Activated CD4-positive, alpha-beta T cell treated with anti-CD3 and anti-CD28 coated beads for 36 hours (primary cell): ENCODE measurements around the gene ARMH2. TPM values are rescaled to one million over a fixed set of nuclear protein-coding genes. Genes with fewer than 3 reads are reported as not detected.

Source experiments
- ATAC-seq: fragments of 200-7000 bp; cut with Tn5 transposase; one replicate; pipeline ENCODE4 v1.10.0; 2021; ENCODE audit warnings: mild to moderate bottlenecking, moderate library complexity
- CTCF ChIA-PET: fragments of 350-600 bp; sonication (Branson Sonifier 250); formaldehyde crosslinking; loops from one replicate; lab custom pipeline; 2021; ENCODE audit warnings: antibody characterized with exemption; lab: Charles Lee
- POLR2A ChIA-PET: fragments of 350-600 bp; sonication (Branson Sonifier 250); formaldehyde crosslinking; loops from one replicate; lab custom pipeline; 2021; ENCODE audit warnings: antibody characterized with exemption, inconsistent platforms; lab: Charles Lee
- DNase-seq: peaks from one replicate; pipeline ENCODE4 v3.0.0-alpha.2; 2020
- H3K27ac Mint-ChIP-seq: one replicate; pipeline ENCODE4 v1.8.0; 2021; ENCODE audit warnings: mixed read lengths
- H3K27me3 Mint-ChIP-seq: one replicate; pipeline ENCODE4 v1.8.0; 2021; ENCODE audit warnings: mixed read lengths
- H3K36me3 Mint-ChIP-seq: one replicate; pipeline ENCODE4 v1.8.0; 2021; ENCODE audit warnings: low read depth, mixed read lengths
- H3K4me1 Mint-ChIP-seq: one replicate; pipeline ENCODE4 v1.8.0; 2021; ENCODE audit warnings: mixed read lengths
- H3K4me3 Mint-ChIP-seq: one replicate; pipeline ENCODE4 v1.8.0; 2021; ENCODE audit warnings: mild to moderate bottlenecking, moderate library complexity, mixed read lengths
- H3K9me3 Mint-ChIP-seq: one replicate; pipeline ENCODE4 v1.8.0; 2021; ENCODE audit warnings: low read depth, mixed read lengths
- intact Hi-C, 2 experiments: fragments of 100-400 bp; cut with DNase I in 1 of 2; cut with micrococcal nuclease in 1 of 2; formaldehyde crosslinking; loops; one replicate each; pipeline versions ENCODE4 v1.14.2 to v1.15.1; 2022 to 2024; cut with DNase I, micrococcal nuclease
- total RNA-seq, 2 experiments: library from RNA; stranded (reverse); gene quantifications; one replicate each; pipeline ENCODE4 v1.2.3, GENCODE V29; 2021

ARMH2 gene
- total RNA-seq, 2 experiments from 2014 or later = not detected

DNA sequence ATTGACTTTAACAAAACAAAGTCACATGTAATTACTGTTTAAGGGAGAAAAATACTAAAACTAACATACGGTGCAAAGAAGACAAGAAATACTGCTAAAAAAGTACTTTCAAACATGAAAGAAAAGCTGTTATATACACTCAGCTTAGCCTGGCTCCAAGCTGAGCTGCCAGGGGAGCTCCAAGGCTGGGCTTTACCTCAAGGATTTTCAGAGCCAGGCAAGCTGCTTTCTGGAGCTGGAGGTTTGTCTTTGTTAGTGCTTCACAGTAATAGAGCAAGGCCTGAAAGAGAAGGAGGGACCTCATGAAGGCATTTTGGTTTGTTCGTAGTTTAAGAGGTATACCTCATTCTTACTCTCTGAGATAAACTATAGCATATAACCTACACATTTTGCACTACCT lies 19.6 kb upstream of the ARMH2 start:
- peaks cover 29% of the 10 kb centered on the region for H3K36me3 Mint-ChIP-seq
- no peaks in the 10 kb centered on the region for H3K27me3 Mint-ChIP-seq
- H3K4me3 Mint-ChIP-seq = no peak overlapping the region
- DNase-seq (no peak), ATAC-seq (no peak)
- no peaks in the 10 kb centered on the region for H3K9me3 Mint-ChIP-seq
- ChIA-PET CTCF (no interaction called here), POLR2A (no interaction called here)
- intact Hi-C loops = no loop called here
- no peak overlapping the region for H3K27ac Mint-ChIP-seq
- peaks cover 3% of the 10 kb centered on the region for H3K4me1 Mint-ChIP-seq

DNA sequence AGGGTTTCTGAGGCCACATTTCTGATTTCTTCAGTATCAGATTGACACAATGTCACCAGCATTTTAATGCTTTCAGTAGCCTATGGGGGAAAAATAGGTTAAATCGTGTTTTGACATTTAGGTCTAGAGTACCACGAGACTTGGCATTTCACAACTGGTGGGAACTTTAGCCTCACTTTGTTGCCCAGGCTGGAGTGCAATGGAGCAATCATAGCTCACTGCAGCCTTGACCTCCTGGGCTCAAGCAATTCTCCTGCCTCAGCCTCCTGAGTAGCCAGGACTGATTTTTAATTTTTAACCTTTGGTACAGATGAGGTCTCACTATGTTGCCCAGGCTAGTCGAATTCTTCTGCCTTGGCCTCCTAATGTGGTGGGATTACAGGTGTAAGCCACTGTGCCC lies 11.0 kb upstream of the ARMH2 start:
- H3K27ac Mint-ChIP-seq = no peak overlapping the region
- DNase-seq = no peak
- peaks cover 23% of the 10 kb centered on the region for H3K36me3 Mint-ChIP-seq
- H3K4me3 Mint-ChIP-seq = no peak overlapping the region
- ChIA-PET CTCF (no interaction called here), POLR2A (no interaction called here)
- H3K4me1 Mint-ChIP-seq = no peaks in the 10 kb centered on the region
- no peak for ATAC-seq
- H3K9me3 Mint-ChIP-seq = no peaks in the 10 kb centered on the region
- no peaks in the 10 kb centered on the region for H3K27me3 Mint-ChIP-seq
- intact Hi-C loops = no loop called here

DNA sequence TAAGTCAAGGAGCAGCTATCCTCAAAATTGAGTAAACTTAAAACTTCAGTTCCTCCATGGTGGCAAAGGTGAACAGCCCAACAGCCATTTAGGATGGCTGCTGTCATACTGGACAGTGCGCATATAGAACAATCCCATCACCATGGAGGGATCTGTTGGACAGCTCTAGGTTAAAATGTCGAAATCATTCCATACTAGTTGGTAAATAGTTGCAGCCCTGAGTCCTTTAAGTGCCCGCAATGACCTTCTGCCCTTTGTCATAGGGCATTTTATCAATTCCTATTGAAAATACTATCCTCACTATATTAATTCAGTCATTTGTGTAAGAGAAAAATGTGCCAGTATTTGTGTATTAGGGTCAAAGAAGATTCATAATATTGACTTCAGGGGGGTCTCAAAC lies 8.9 kb upstream of the ARMH2 start:
- intact Hi-C loops = no loop called here
- POLR2A ChIA-PET = no interaction called here
- ATAC-seq (no peak), DNase-seq (no peak)
- no peak overlapping the region for H3K4me3 Mint-ChIP-seq
- no peaks in the 10 kb centered on the region for H3K9me3 Mint-ChIP-seq
- CTCF ChIA-PET = interaction anchor here (0.5 to 1.7 kb wide), 2 partner anchors 11 to 118 kb away, joined by 3 to 4 read pairs; no protein-coding TSS in a partner anchor
- H3K36me3 Mint-ChIP-seq = peaks cover 27% of the 10 kb centered on the region
- H3K27me3 Mint-ChIP-seq = no peaks in the 10 kb centered on the region
- no peaks in the 10 kb centered on the region for H3K4me1 Mint-ChIP-seq
- no peak overlapping the region for H3K27ac Mint-ChIP-seq

DNA sequence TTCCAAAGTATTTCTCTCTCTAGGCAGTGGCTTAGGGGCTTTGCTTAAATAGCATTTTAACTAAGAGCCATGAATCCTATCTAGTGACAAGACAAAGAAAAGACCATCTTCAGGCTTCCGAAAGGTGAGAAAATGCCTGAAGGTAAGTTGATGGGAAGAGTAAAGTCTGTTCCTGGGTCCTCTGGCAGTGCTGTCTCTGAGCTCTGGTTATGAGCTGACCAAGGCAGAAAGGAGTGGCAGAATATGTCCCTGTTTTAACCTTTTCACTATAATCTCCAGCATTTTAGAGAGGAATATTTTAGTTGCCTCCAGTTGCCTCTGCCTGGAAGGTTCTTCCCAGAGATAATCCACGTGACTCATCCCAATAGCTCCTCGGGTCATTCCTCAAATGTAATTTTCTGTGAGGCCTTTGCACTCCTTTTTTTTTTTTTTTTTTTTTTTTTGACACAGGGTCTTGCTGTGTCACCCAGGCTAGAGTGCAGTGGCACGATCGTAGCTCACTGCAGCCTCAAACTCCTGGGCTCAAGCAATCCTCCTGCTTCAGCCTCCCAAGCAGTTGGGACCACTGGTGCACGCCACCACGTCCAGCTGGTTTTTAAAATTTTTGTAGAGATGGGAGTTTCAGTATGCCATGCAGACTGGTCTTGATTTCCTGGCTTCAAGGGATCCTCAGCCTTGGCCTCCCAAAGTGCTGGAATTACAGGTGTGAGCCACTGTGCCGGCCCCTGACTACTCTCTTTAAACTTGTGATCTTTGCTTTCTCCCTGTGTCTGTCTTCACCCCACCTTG lies 3.7 kb upstream of the ARMH2 start:
- POLR2A ChIA-PET = no interaction called here

DNA sequence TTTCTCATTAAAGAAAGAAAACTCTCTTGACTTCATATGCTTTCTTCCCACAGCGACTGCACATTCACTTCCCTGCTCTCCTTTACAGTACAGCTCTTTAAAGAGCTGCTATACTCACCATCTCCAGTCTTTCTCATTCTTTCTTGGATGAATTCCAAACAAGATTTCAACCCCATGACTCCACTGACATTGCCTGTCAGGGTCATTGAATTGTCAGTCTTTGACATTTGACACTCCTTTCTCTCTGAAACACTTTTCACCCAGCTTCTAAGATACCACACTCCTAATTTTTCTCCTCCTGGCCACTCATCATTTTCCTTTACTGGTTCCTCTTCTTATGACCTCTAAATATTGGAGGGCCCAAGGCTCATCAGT lies 811 bp upstream of the ARMH2 start:
- DNase-seq (no peak), ATAC-seq (no peak)
- H3K9me3 Mint-ChIP-seq = no peaks in the 10 kb centered on the region
- peak overlapping the region; percentile 37 for H3K27ac Mint-ChIP-seq
- H3K36me3 Mint-ChIP-seq = peaks cover 16% of the 10 kb centered on the region
- intact Hi-C loops = loop anchor here in 1 of 2 experiments (5.0 kb wide), 1 partner anchor 273 kb away; no protein-coding TSS in a partner anchor
- CTCF ChIA-PET = no interaction called here
- POLR2A ChIA-PET = no interaction called here
- H3K4me3 Mint-ChIP-seq = no peak overlapping the region
- H3K27me3 Mint-ChIP-seq = no peaks in the 10 kb centered on the region
- H3K4me1 Mint-ChIP-seq = peaks cover 33% of the 10 kb centered on the region

More for the DNA sequence above, 3.7 kb upstream of the ARMH2 start:
- Mint-ChIP-seq H3K4me3 (no peak overlapping the region), H3K9me3 (no peaks in the 10 kb centered on the region), H3K36me3 (peaks cover 24% of the 10 kb centered on the region), H3K27me3 (no peaks in the 10 kb centered on the region), H3K27ac (no peak overlapping the region), H3K4me1 (peaks cover 19% of the 10 kb centered on the region)
- ATAC-seq = no peak
- DNase-seq = no peak
- CTCF ChIA-PET = no interaction called here
- intact Hi-C loops = no loop called here

DNA sequence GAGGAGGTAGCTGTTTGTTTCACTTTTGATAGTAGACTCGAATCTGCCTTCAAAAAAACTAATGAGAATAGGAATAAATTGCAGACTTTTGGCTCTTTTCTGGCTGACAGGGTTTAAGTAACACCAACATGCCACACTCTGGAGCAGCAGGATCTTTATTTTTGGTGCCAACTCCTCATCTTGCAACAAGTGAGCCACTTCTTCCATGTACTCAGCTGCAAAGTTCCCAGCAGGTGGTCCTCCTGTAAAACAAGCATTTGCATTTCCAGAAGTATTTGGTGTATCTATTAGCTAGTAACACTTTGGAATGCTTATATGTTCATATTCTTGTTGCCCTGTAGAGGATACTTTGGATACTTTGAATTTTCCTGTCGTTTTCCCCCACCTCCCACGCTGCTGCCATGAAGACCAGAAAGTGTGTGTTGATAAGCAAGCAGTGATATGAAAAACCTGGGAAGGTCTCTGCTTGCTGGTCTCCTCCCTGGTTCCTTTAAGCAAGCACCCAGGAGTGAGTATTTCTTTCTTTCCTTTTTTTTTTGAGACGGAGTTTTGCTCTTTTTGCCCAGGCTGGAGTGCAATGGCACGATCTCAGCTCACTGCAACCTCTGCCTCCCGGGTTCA lies 1.0 kb downstream of the ARMH2 start:
- intact Hi-C loops = loop anchor here in 1 of 2 experiments (5.0 kb wide), 1 partner anchor 275 kb away; no protein-coding TSS in a partner anchor
- no peaks in the 10 kb centered on the region for H3K9me3 Mint-ChIP-seq
- no peak overlapping the region for H3K4me3 Mint-ChIP-seq
- CTCF ChIA-PET = interaction anchor here (1.0 to 1.6 kb wide), 6 partner anchors 7 to 229 kb away, joined by 3 to 4 read pairs (median 3); no protein-coding TSS in a partner anchor
- no peak for DNase-seq
- no peaks in the 10 kb centered on the region for H3K27me3 Mint-ChIP-seq
- POLR2A ChIA-PET = no interaction called here
- H3K4me1 Mint-ChIP-seq = peaks cover 33% of the 10 kb centered on the region
- H3K36me3 Mint-ChIP-seq = peaks cover 12% of the 10 kb centered on the region
- H3K27ac Mint-ChIP-seq = no peak overlapping the region
- ATAC-seq = no peak

DNA sequence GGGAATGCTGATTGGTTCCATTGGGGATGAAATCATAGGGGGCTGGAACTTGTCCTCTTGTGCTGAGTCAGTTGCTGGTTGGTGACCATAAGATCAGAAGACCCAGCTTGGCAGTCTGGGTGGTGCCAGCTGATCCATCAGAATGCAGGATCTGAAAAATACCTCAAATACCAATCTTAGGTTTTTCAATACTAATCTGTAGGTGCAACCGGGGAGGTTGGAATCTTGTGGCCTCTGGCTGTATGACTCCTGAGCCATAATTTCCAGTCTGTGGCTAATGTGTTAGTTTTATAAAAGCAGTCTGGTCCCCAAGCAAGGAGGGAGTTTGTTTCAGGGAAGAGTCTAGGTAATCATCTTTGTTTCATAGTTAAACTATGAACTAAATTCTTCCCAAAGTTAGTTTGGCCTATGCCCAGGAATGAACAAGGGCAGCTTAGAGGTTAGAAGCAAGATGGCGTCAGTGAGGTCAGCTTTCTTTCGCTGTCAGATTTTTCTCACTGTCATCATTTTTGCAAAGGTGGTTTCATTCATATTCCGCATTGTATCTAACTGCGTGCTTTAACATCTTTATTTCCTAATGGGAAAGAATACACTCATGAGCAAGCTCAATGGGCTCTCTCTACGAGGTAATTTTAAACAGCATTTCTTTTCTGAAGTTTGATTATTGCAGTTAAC lies 2.0 kb downstream of the ARMH2 start:
- H3K9me3 Mint-ChIP-seq = no peaks in the 10 kb centered on the region
- ChIA-PET CTCF (interaction anchor here (1.0 to 1.6 kb wide), 4 partner anchors 8 to 230 kb away, joined by 3 to 4 read pairs (median 4); no protein-coding TSS in a partner anchor), POLR2A (interaction anchor here (0.6 to 0.8 kb wide), 2 partner anchors 12 to 96 kb away, joined by 3 read pairs; no protein-coding TSS in a partner anchor)
- DNase-seq (peak; percentile 25), ATAC-seq (peak; percentile 46)
- intact Hi-C loops = loop anchor here in 1 of 2 experiments (5.0 kb wide), 1 partner anchor 276 kb away; no protein-coding TSS in a partner anchor
- no peaks in the 10 kb centered on the region for H3K27me3 Mint-ChIP-seq
- H3K4me3 Mint-ChIP-seq = no peak overlapping the region
- peaks cover 33% of the 10 kb centered on the region for H3K4me1 Mint-ChIP-seq
- H3K27ac Mint-ChIP-seq = peak overlapping the region; percentile 13
- H3K36me3 Mint-ChIP-seq = peaks cover 12% of the 10 kb centered on the region

DNA sequence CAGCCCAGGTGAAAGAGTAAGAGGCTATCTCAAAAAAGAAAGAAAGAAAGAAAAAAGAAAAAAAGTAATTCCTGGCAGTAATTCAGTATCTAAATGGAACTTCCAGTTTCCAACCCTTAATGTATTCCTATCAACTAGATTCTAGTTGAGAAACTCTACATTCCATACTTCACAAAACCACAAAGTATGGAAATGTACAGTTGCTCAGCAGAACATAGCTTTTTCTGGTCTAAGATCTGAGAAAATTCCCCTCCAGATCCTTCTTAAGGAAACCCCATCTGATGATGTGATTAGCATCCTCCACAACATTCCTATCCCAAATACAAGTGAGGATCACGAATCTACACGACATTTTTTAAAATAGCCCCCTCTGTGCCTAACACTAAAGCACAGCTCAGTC lies 3.6 kb downstream of the ARMH2 start:
- no peak for ATAC-seq
- DNase-seq = no peak
- H3K4me3 Mint-ChIP-seq = no peak overlapping the region
- H3K27ac Mint-ChIP-seq = no peak overlapping the region
- ChIA-PET CTCF (interaction anchor here (1.4 to 1.5 kb wide), 2 partner anchors 231 to 273 kb away, joined by 3 to 4 read pairs; no protein-coding TSS in a partner anchor), POLR2A (no interaction called here)
- H3K9me3 Mint-ChIP-seq = no peaks in the 10 kb centered on the region
- no peaks in the 10 kb centered on the region for H3K27me3 Mint-ChIP-seq
- peaks cover 33% of the 10 kb centered on the region for H3K4me1 Mint-ChIP-seq
- peaks cover 7% of the 10 kb centered on the region for H3K36me3 Mint-ChIP-seq
- intact Hi-C loops = loop anchor here in 1 of 2 experiments (5.0 kb wide), 1 partner anchor 277 kb away; no protein-coding TSS in a partner anchor

DNA sequence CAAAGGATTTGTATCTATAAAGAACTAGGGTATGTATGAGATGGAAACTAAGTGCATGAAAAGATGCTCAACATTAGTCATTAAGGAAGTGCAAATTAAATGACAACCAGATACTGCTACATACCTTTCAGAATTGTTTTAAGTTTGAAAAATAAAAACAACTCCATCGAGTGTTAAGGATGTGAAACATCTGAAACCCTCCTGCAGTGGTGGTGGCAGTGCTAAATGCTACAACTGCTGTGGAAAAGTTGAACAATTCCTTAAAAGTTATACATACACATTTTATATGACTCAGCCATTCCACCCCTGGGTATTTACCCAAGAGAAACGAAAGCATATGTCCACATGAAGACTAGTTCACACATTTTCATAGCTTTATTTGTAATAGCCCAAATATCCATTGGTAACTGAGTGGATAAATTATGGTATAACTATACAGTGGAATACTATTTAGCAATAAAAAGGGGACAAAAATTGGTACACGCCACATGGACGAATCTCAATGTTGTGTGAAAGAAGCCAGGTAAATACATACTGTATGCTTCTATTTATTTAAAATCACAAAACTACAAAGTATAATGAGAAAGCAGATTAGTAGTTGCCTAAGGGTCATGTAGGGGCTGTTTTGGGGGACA lies 10.6 kb downstream of the ARMH2 start:
- peak overlapping the region; percentile 8 for H3K27ac Mint-ChIP-seq
- peak; percentile 37 for DNase-seq
- peaks cover 25% of the 10 kb centered on the region for H3K4me1 Mint-ChIP-seq
- ChIA-PET CTCF (interaction anchor here (0.6 to 1.9 kb wide), 4 partner anchors 14 to 145 kb away, joined by 3 to 5 read pairs (median 3); no protein-coding TSS in a partner anchor), POLR2A (interaction anchor here (0.7 kb wide), 1 partner anchor 97 kb away, joined by 3 read pairs; no protein-coding TSS in a partner anchor)
- no peaks in the 10 kb centered on the region for H3K27me3 Mint-ChIP-seq
- peaks cover 50% of the 10 kb centered on the region for H3K36me3 Mint-ChIP-seq
- no peaks in the 10 kb centered on the region for H3K9me3 Mint-ChIP-seq
- intact Hi-C loops = loop anchor here in 1 of 2 experiments (5.0 kb wide), 1 partner anchor 229 kb away; no protein-coding TSS in a partner anchor
- no peak overlapping the region for H3K4me3 Mint-ChIP-seq
- peak; percentile 86 for ATAC-seq

DNA sequence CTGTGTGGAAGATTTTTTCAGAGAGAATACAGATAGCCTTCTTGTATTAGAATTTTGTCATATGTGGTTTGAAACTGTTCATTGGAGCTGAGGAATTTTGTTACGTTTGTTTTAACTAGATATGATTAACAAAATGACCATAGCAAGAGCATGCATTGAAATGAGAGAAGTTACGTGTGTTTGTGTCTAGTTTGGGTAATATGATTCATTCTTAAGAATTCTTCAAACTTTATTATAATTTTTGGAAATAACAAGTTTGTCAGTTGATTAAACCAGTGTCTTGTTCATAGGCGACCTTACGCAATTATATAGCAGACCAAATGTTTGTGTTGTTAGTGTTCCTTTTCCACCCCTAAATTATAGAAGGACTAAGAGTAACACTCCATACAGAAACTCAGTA lies 18.5 kb downstream of the ARMH2 start:
- Mint-ChIP-seq H3K9me3 (no peaks in the 10 kb centered on the region), H3K4me1 (peaks cover 29% of the 10 kb centered on the region), H3K27me3 (no peaks in the 10 kb centered on the region), H3K4me3 (no peak overlapping the region), H3K27ac (no peak overlapping the region), H3K36me3 (peaks cover 72% of the 10 kb centered on the region)
- DNase-seq (no peak), ATAC-seq (no peak)
- CTCF ChIA-PET = no interaction called here
- POLR2A ChIA-PET = no interaction called here
- intact Hi-C loops = no loop called here
